Activated CD8-positive, alpha-beta T cell treated with anti-CD3 and anti-CD28 coated beads for 36 hours (primary cell): Measurements from ENCODE around the gene PLOD3. TPM values are rescaled to one million over a fixed set of nuclear protein-coding genes. Genes with fewer than 3 reads are reported as not detected.
A peak's percentile ranks its signal among the peaks of the same experiment; 100 is the strongest.

Experiments used
- ATAC-seq: fragments of 200-7000 bp; cut with Tn5 transposase; one replicate; pipeline ENCODE4 v1.10.0; 2021; ENCODE audit warnings: mild to moderate bottlenecking, moderate library complexity
- CTCF ChIA-PET: fragments of 350-600 bp; sonication (Branson Sonifier 250); formaldehyde crosslinking; loops from one replicate; lab custom pipeline; 2021; ENCODE audit warnings: antibody characterized with exemption; lab: Charles Lee
- POLR2A ChIA-PET: fragments of 350-600 bp; sonication (Branson Sonifier 250); formaldehyde crosslinking; loops from one replicate; lab custom pipeline; 2021; ENCODE audit warnings: antibody characterized with exemption; lab: Charles Lee
- DNase-seq: peaks from one replicate; pipeline ENCODE4 v3.0.0-alpha.2; 2020
- H3K27ac Mint-ChIP-seq: one replicate; pipeline ENCODE4 v1.8.0; 2021; ENCODE audit warnings: mild to moderate bottlenecking, mixed read lengths
- H3K27me3 Mint-ChIP-seq: one replicate; pipeline ENCODE4 v1.8.0; 2021; ENCODE audit warnings: mixed read lengths
- H3K36me3 Mint-ChIP-seq: one replicate; pipeline ENCODE4 v1.8.0; 2021; ENCODE audit warnings: low read depth, mixed read lengths
- H3K4me1 Mint-ChIP-seq: one replicate; pipeline ENCODE4 v1.8.0; 2021; ENCODE audit warnings: low read depth, mixed read lengths
- H3K4me3 Mint-ChIP-seq: one replicate; pipeline ENCODE4 v1.8.0; 2021; ENCODE audit warnings: mild to moderate bottlenecking, moderate library complexity, mixed read lengths
- H3K9me3 Mint-ChIP-seq: one replicate; pipeline ENCODE4 v1.8.0; 2021; ENCODE audit warnings: mixed read lengths
- intact Hi-C: fragments of 100-400 bp; cut with micrococcal nuclease; formaldehyde crosslinking; loops from one replicate; pipeline ENCODE4 v1.10.0; 2022
- total RNA-seq, 2 experiments: library from RNA; stranded (reverse); gene quantifications; one replicate each; pipeline ENCODE4 v1.2.3, GENCODE V29; 2021
- TF ChIP-seq, protein P1 (sequence below): fragments of 200-600 bp; IDR thresholded peaks from one replicate; pipeline ENCODE4 v1.8.0; 2022; ENCODE audit warnings: antibody characterized with exemption, mild to moderate bottlenecking

PLOD3 gene
- total RNA-seq, 2 experiments from 2014 or later = 20.4 to 24.4 TPM

DNA sequence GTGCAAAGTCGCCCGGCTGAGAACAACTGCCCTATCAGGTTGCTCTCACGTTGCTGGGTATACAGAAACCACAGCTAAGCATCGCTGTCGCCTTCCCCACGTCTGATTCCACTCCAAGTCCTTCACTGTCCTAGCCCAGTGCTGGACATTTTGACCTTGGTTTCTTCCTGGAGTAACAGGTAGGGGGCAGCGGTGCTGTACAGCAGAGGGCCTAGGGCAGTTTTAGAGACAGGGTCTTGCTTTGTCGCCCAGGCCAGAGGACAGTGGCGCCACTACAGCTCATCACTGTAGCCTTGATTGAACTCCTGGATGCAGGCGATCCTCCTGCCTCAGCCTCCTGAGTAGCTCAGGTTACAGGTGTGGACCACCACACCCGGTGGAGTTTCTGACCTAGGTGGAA, 17.7 kb upstream of the PLOD3 start:
- CTCF ChIA-PET = interaction anchor here (0.8 to 1.7 kb wide), 3 partner anchors 9 to 48 kb away, joined by 3 to 5 read pairs (median 3); no protein-coding TSS in a partner anchor
- no peak overlapping the region for H3K4me3 Mint-ChIP-seq
- ATAC-seq (no peak), DNase-seq (no peak)
- H3K27me3 Mint-ChIP-seq = no peaks in the 10 kb centered on the region
- H3K27ac Mint-ChIP-seq = no peak overlapping the region
- TF ChIP-seq, protein P1, sequence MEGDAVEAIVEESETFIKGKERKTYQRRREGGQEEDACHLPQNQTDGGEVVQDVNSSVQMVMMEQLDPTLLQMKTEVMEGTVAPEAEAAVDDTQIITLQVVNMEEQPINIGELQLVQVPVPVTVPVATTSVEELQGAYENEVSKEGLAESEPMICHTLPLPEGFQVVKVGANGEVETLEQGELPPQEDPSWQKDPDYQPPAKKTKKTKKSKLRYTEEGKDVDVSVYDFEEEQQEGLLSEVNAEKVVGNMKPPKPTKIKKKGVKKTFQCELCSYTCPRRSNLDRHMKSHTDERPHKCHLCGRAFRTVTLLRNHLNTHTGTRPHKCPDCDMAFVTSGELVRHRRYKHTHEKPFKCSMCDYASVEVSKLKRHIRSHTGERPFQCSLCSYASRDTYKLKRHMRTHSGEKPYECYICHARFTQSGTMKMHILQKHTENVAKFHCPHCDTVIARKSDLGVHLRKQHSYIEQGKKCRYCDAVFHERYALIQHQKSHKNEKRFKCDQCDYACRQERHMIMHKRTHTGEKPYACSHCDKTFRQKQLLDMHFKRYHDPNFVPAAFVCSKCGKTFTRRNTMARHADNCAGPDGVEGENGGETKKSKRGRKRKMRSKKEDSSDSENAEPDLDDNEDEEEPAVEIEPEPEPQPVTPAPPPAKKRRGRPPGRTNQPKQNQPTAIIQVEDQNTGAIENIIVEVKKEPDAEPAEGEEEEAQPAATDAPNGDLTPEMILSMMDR = peak; percentile 38
- no peaks in the 10 kb centered on the region for H3K4me1 Mint-ChIP-seq
- H3K9me3 Mint-ChIP-seq = no peaks in the 10 kb centered on the region
- H3K36me3 Mint-ChIP-seq = peaks cover 3% of the 10 kb centered on the region
- intact Hi-C loops = loop anchor here (10.0 kb wide), 1 partner anchor 50 kb away; no protein-coding TSS in a partner anchor
- POLR2A ChIA-PET = interaction anchor here (1.1 to 1.4 kb wide), 2 partner anchors 10 to 12 kb away, joined by 4 read pairs; partner anchors contain the start of gene FIS1

DNA sequence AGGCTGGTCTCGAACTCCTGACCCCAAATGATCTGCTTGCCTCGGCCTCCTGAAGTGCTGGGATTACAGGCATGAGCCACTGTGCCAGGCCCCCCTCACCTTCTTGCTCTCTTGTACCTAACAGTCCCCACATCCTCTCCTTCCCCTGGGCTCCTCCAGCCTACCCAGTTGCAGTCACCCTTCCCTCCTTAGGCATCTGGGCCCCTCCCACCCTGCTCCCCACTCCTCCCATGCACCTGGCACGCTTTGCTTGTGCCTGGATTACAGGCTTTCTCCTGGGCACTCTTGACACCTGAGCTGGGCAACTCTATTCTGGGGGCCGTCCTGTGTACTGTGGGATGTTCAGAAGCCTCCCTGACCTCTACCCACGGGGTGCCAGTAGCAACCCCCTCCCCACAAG, 17.3 kb upstream of the PLOD3 start:
- CTCF ChIA-PET = interaction anchor here (0.8 to 1.7 kb wide), 3 partner anchors 10 to 48 kb away, joined by 3 to 5 read pairs (median 3); no protein-coding TSS in a partner anchor
- Mint-ChIP-seq H3K4me1 (no peaks in the 10 kb centered on the region), H3K4me3 (no peak overlapping the region), H3K27me3 (no peaks in the 10 kb centered on the region), H3K27ac (no peak overlapping the region), H3K36me3 (peaks cover 4% of the 10 kb centered on the region), H3K9me3 (no peaks in the 10 kb centered on the region)
- no peak for DNase-seq
- ATAC-seq = no peak
- TF ChIP-seq, protein P1 = no peak
- intact Hi-C loops = loop anchor here (10.0 kb wide), 1 partner anchor 50 kb away; no protein-coding TSS in a partner anchor
- POLR2A ChIA-PET = interaction anchor here (1.1 kb wide), 1 partner anchor 10 kb away, joined by 4 read pairs; the partner anchor contains the start of gene FIS1

DNA sequence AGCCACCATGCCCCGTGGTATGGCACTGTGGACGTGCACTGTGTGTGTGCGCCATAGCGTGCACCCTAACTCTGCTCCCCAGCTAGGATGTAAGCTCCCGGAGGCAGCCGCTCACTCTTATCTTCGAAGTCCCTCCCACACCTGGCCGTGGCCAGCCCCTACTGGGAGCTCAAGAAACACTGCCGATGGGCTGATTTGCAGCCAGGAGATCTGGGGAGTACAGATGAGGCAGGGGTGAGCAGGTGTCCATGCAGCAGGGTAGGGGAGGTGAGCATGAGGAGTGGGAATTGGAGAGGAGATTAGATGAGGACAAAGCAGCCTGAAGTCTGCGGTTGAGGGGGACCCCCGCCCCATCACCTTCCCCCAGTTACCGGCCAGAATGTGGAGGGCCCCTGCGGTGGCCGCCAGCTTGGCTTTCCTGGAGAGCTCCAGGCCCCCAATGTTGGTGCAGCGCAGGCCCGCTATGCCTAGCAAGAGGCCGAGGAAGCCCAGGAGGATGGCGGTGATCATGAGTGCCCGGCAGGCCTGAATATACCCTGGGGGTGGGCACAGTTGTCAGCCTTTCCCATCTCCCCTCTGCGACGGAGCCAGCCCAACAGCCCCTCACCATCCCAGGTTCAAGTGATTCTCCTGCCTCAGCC, 16.6 kb upstream of the PLOD3 start:
- ChIA-PET CTCF (interaction anchor here (1.2 to 1.3 kb wide), 2 partner anchors 14 to 49 kb away, joined by 3 to 5 read pairs; no protein-coding TSS in a partner anchor), POLR2A (interaction anchor here (1.1 kb wide), 1 partner anchor 11 kb away, joined by 4 read pairs; the partner anchor contains the start of gene FIS1)

DNA sequence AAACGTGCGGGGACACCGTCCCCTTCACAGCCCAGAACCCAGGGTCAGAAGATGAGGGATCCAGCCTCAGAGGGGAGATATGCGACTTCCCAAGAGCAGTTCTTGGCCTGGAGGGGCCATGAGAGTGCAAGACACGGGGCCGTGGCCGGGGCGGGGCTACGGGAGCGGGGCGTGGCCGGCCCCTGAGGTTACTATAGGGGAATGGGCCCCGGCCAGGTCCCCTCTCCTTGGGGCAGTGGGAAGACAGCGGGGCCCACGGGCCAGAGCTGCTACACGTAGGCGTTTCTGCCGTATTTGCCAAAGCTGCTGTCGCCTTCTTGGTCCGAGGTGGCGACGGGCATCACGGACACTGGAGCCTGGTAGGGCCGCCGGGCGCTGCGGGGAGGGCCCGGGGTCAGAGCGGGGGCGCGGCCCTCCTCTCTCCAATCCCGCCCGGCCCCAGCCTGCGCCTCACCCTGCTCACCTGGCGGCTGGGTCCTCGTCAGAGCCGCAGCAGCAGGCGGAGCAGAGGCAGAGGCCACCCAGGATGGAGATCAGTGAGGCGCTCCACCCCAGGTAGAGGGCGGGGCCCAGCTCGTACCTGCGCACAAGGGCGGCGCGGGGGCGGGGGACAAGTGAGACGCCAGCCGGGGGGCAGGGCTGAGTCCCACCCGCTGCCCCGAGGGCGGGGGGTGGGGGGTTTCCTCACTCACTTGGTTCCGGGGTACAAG, 14.9 kb upstream of the PLOD3 start:
- no peaks in the 10 kb centered on the region for H3K4me1 Mint-ChIP-seq
- ChIA-PET POLR2A (interaction anchor here (1.5 kb wide), 1 partner anchor 14 kb away, joined by 4 read pairs; no protein-coding TSS in a partner anchor), CTCF (interaction anchor here (1.1 kb wide), 1 partner anchor 12 kb away, joined by 3 read pairs; no protein-coding TSS in a partner anchor)
- peaks cover 2% of the 10 kb centered on the region for H3K36me3 Mint-ChIP-seq
- no peak overlapping the region for H3K27ac Mint-ChIP-seq
- intact Hi-C loops = loop anchor here (10.0 kb wide), 1 partner anchor 53 kb away; no protein-coding TSS in a partner anchor
- no peaks in the 10 kb centered on the region for H3K9me3 Mint-ChIP-seq
- TF ChIP-seq, protein P1 = no peak
- H3K4me3 Mint-ChIP-seq = no peak overlapping the region
- ATAC-seq (no peak), DNase-seq (no peak)
- H3K27me3 Mint-ChIP-seq = no peaks in the 10 kb centered on the region

More for the DNA sequence above, 16.6 kb upstream of the PLOD3 start:
- intact Hi-C loops = loop anchor here (10.0 kb wide), 1 partner anchor 51 kb away; no protein-coding TSS in a partner anchor
- TF ChIP-seq, protein P1 = no peak
- no peaks in the 10 kb centered on the region for H3K9me3 Mint-ChIP-seq
- peaks cover 4% of the 10 kb centered on the region for H3K36me3 Mint-ChIP-seq
- H3K4me3 Mint-ChIP-seq = no peak overlapping the region
- H3K27ac Mint-ChIP-seq = no peak overlapping the region
- no peaks in the 10 kb centered on the region for H3K4me1 Mint-ChIP-seq
- ATAC-seq (no peak), DNase-seq (no peak)
- H3K27me3 Mint-ChIP-seq = no peaks in the 10 kb centered on the region
